Cardiac fibroblast (primary cell): ENCODE results near the gene PEX12.

Experiments used
- DNase-seq, 2 donors: peaks; one replicate each; pipeline versions ENCODE4 v3.0.0 to v3.0.0-alpha.2; 2010; ENCODE audit warnings: low read depth in 2 of 2
- H3K4me3 ChIP-seq, 2 donors: replicated peaks in 1 of 2; 1 replicate in 1 of 2; 2 replicates in 1 of 2; pipeline ENCODE4 v1.5.1; 2011; ENCODE audit warnings: low read depth in 2 of 2, low read length in 2 of 2, mild to moderate bottlenecking in 2 of 2, moderate library complexity in 1 of 2
- TF ChIP-seq, protein P1 (sequence below): IDR thresholded peaks from one replicate; pipeline ENCODE4 v1.5.1; 2011; ENCODE audit warnings: low read depth, mild to moderate bottlenecking, low read length, inconsistent platforms

PEX12 gene

GRCh38 chr17:35596530-35597233 is 18.3 kb upstream of the PEX12 start:
- no peak for DNase-seq
- TF ChIP-seq, protein P1, sequence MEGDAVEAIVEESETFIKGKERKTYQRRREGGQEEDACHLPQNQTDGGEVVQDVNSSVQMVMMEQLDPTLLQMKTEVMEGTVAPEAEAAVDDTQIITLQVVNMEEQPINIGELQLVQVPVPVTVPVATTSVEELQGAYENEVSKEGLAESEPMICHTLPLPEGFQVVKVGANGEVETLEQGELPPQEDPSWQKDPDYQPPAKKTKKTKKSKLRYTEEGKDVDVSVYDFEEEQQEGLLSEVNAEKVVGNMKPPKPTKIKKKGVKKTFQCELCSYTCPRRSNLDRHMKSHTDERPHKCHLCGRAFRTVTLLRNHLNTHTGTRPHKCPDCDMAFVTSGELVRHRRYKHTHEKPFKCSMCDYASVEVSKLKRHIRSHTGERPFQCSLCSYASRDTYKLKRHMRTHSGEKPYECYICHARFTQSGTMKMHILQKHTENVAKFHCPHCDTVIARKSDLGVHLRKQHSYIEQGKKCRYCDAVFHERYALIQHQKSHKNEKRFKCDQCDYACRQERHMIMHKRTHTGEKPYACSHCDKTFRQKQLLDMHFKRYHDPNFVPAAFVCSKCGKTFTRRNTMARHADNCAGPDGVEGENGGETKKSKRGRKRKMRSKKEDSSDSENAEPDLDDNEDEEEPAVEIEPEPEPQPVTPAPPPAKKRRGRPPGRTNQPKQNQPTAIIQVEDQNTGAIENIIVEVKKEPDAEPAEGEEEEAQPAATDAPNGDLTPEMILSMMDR: no peak
- no peak overlapping the region for H3K4me3 ChIP-seq

- DNase-seq: no peak
- H3K4me3 ChIP-seq: no peak overlapping the region
- TF ChIP-seq, protein P1: no peak
Measured at GRCh38 chr17:35596072-35596471, 17.7 kb upstream of the PEX12 start.

DNA sequence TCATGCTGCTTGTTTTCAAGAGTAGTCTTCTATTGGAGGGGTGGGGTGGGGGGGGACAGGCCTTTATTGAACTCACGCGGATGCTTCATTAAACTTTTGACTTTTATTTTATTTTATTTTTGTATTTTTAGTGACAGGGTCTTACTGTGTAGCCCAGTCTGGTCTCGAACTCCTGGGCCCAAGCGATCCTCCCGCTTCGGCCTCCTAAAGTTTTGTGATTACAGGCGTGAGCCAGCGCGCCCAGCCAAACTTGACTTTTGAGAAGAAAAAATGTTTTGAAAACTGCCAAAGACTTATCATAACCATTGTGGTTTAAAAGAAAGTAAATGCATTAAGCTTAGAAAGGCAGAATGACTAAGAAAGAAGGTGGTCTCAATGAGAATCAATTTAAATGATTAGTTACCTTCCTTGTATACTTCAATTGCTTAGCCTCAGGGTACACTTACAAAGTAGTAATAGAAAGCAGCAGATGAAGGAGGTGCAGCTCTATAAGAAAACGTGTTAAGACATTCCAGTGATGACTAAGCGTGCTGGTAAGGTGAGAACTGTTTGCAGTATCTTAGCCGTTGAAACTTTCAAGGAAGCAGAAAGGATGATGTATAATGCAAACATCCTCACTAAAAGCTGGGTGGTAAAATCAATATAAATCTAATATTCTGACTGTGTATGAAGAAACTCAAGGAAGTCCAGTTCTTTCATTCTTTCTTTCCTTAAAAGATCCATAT is 10.0 kb upstream of the PEX12 start:
- TF ChIP-seq, protein P1: no peak
- peak overlapping the region; percentile 79 to 89 for H3K4me3 ChIP-seq
- peak; percentile 47 to 77 for DNase-seq

DNA sequence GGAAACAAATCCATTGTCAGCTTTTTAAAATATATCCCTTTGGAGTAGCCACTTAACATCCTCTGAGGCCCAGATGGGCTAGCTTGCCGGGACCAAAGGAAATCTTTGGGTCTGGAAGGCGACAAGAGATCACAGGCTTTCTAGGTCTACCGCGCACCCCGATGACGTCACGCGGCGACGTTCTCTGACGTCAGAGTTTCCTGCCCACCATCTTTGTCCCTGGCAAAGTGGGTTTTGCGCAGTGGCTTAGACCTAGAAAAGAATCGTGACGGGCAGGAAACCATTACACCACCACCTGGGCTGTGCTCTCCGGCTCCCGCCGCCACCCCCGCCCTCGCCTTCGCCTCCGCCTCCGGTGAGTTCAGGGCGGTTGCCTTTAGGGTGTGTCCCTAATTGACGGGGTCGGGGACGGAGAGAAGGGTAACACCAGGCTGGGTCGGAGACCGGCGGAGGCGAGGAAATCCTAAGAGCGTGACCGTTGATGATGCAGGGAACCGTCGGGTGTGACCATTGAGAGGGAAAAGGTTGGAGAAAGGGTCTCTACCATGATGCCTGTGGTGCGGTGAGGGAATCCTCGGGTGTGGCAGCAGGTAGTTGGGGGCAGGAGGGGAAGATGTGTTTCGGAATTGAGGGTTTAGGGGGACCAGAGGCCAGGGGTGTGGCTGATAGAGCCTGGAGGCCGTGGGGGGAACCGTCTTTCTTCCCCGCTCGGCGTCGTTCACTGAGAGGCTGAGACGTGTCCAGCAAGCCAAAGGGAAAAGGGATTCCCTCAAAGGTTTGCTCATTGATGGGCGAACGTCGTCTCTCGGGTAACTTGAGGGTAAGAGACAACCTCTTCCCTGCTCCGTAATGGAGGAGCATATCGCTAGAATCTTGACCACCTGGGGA is 8.9 kb upstream of the PEX12 start, which contains the start of gene AP2B1:
TSS of gene AP2B1 (plus strand) at position 249 of the 888 bp plus-strand sequence. CDS start 6,709 bp downstream, outside the sequence.
- H3K4me3 ChIP-seq: peak within 1 kb of the TSS; percentile 79 to 89
- TF ChIP-seq, protein P1: no peak
- peak; percentile 98 for DNase-seq

GRCh38 chr17:35586569-35587073 is 8.2 kb upstream of the PEX12 start:
- TF ChIP-seq, protein P1: no peak
- DNase-seq: no peak

GRCh38 chr17:35584061-35584460 is 5.7 kb upstream of the PEX12 start:
- no peak overlapping the region for H3K4me3 ChIP-seq
- TF ChIP-seq, protein P1: no peak
- DNase-seq: no peak

More at GRCh38 chr17:35586569-35587073, 8.2 kb upstream of the PEX12 start:
- peak overlapping the region; percentile 79 to 89 for H3K4me3 ChIP-seq
